Measurements from ENCODE around the gene PTPRH.

PTPRH gene

DNA sequence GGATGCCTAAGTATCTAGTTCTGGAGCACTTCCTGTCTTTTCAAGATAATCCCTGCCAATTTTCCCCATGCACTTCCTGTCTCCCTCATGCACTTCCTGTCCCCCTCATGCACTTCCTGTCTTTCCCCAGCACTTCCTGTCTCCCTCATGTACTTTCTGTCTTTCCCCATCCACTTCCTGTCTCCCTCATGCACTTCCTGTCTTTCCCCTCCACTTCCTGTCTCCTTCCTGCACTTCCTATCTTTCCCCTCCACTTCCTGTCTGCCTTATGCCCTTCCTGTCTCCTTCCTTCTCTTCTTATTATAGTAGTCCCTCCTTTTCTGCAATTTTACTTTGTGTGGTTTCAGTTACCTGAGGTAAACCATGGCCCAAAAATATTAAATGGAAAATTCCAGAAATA lies 57.3 kb downstream of the PTPRH start:
- TF ChIP-seq EGR1 (IDR thresholded peaks at IDR 0.05) (no peak), TAF1 (IDR thresholded peaks at IDR 0.05; ENCODE audit: low read depth) (no peak), ZBTB7A (IDR thresholded peaks at IDR 0.05; ENCODE audit: low read depth) (no peak), YY1 (IDR thresholded peaks at IDR 0.05; ENCODE audit: low read depth) (no peak), RAD21 (IDR thresholded peaks at IDR 0.05; ENCODE audit: low read depth) (no peak), CREB1 (IDR thresholded peaks at IDR 0.05; ENCODE audit: low read depth) (no peak)
- TF ChIP-seq, protein P1, sequence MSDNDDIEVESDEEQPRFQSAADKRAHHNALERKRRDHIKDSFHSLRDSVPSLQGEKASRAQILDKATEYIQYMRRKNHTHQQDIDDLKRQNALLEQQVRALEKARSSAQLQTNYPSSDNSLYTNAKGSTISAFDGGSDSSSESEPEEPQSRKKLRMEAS (IDR thresholded peaks at IDR 0.05) = peak; percentile 32; the same call in 1 of the 2 replicates

DNA sequence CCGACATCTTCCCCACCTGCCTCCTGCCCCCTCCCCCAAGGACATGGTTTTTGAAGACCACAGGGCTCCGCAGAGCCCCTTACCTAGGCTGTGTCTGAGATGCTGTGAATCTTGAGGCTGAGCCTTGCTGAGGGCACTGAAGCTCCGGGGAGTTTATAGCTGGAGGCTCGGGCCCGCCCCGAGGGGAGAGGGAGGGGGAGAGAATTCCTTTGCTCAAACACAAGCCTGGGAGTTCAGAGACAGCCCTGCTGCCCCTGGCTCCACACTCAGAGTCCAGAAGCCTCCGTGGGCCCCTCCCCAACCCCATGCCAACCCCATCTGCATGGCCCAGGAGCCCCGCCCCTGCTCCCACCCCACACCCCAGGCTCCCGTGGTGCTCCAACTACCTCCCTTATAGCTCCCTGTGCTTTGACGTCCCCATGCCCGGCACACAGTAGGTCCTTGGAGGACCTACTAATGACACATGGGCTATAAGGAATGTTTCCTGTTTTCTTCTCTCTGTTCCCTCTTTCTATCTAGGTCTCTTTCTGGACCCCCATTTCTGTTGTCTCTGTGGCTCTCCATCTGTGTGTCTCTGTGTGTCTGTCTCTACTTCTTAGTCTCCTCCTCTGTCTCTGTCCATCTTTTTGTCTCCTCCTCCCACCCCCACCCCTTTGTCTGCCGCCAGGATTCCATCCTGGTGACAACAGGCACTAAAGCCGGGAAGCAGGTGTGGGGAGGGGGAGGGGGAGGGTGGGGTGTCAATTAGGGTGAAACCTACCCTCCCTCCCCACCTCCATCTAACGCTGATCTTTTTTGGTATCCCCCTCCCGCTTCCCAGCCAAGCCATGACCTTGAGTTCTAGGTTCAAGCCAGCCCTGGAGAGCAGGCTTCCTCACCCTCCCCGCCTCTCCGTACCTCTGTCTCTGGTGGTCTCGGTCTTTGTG lies 60.0 kb downstream of the PTPRH start, which contains the start of gene TNNT1:
TSS of gene TNNT1 (minus strand) at position 129 of the 926 bp plus-strand sequence. CDS start 2,049 bp downstream, outside the sequence.
- TF ChIP-seq FOXM1 (IDR thresholded peaks at IDR 0.05; ENCODE audit: borderline replicate concordance, low read depth) (no peak), YY1 (IDR thresholded peaks at IDR 0.05; ENCODE audit: low read depth) (no peak), TEAD4 (IDR thresholded peaks at IDR 0.05) (no peak), EP300 (IDR thresholded peaks at IDR 0.05; ENCODE audit: borderline replicate concordance) (no peak), EGR1 (IDR thresholded peaks at IDR 0.05) (no peak), ZBTB7A (IDR thresholded peaks at IDR 0.05; ENCODE audit: low read depth) (no peak), TCF12 (IDR thresholded peaks at IDR 0.05; ENCODE audit: low read depth) (no peak), CEBPB (IDR thresholded peaks at IDR 0.05) (no peak)
- TF ChIP-seq, protein P2, sequence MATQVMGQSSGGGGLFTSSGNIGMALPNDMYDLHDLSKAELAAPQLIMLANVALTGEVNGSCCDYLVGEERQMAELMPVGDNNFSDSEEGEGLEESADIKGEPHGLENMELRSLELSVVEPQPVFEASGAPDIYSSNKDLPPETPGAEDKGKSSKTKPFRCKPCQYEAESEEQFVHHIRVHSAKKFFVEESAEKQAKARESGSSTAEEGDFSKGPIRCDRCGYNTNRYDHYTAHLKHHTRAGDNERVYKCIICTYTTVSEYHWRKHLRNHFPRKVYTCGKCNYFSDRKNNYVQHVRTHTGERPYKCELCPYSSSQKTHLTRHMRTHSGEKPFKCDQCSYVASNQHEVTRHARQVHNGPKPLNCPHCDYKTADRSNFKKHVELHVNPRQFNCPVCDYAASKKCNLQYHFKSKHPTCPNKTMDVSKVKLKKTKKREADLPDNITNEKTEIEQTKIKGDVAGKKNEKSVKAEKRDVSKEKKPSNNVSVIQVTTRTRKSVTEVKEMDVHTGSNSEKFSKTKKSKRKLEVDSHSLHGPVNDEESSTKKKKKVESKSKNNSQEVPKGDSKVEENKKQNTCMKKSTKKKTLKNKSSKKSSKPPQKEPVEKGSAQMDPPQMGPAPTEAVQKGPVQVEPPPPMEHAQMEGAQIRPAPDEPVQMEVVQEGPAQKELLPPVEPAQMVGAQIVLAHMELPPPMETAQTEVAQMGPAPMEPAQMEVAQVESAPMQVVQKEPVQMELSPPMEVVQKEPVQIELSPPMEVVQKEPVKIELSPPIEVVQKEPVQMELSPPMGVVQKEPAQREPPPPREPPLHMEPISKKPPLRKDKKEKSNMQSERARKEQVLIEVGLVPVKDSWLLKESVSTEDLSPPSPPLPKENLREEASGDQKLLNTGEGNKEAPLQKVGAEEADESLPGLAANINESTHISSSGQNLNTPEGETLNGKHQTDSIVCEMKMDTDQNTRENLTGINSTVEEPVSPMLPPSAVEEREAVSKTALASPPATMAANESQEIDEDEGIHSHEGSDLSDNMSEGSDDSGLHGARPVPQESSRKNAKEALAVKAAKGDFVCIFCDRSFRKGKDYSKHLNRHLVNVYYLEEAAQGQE (IDR thresholded peaks at IDR 0.05; ENCODE audit: low read depth) = no peak
- TF ChIP-seq, protein P3, sequence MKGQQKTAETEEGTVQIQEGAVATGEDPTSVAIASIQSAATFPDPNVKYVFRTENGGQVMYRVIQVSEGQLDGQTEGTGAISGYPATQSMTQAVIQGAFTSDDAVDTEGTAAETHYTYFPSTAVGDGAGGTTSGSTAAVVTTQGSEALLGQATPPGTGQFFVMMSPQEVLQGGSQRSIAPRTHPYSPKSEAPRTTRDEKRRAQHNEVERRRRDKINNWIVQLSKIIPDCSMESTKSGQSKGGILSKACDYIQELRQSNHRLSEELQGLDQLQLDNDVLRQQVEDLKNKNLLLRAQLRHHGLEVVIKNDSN (IDR thresholded peaks at IDR 0.05) = no peak
- TF ChIP-seq, protein P1 (IDR thresholded peaks at IDR 0.05) = no peak

DNA sequence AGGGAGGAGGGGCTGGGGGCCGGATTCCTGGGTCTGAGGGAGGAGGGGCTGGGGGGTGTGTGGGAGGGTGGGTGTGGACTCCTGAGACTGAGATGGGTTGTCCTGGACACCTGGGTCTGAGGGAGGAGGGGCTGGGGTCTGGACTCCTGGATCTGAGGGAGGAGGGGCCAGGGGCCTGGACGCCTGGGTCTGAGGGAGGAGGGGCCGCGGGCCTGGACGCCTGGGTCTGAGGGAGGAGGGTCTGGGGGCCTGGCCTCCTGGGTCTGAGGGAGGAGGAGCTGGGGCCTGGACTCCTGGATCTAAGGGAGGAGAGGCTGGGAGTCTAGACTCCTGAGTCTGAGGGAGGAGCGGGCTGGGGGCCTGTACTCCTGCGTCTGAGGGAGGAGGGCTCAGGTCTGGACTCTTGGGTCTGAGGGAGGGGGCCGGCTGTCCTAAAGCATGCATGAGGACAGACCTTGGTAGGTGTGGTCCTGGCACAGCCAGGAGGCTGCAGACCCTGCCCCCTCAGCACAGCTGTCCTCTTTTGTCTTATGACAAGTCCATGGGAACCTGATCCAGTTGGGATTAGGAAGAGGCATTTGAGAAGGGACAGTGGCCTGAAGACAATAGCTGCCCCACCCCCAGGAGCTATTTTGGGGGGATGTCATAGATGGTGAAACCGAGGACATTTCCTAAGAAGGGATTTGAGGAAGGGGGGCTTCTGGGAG lies 61.6 kb downstream of the PTPRH start:
- TF ChIP-seq TEAD4 (IDR thresholded peaks at IDR 0.05) (no peak), ZBTB7A (IDR thresholded peaks at IDR 0.05; ENCODE audit: low read depth) (0 out of 2 replicates have a peak, but pooled peaks have one; percentile 12)

DNA sequence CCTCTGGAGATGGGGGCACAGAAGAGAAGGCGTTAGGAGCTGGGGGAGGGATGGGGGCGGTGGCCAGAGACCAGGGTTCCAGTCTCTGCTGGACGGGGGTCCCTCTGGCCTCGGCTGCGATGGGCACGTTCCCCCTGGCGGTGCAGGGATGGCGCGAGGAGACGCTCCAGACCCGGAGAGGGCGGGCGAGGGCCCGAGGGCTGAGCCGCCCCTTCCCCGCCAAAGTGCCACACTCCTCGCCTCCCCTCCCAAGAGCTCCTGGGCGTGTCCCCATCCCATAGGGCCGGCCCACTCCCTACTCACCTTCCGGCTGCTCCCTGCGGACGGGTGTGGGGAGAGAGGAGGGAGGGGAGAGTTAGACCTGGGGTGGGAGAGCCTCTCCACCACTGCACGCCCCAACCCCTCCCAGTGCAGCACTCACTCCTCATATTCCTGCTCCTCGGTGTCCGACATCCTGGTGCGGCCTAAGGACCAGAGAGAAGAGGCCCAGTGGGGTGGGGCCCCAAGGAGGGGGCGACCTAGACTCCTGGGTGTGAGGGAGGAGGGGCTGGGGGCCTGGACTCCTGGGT lies 62.5 kb downstream of the PTPRH start:
- TF ChIP-seq FOXM1 (IDR thresholded peaks at IDR 0.05; ENCODE audit: borderline replicate concordance, low read depth) = no peak
- TF ChIP-seq, protein P3 (IDR thresholded peaks at IDR 0.05) = no peak
- TF ChIP-seq CREB1 (IDR thresholded peaks at IDR 0.05; ENCODE audit: low read depth) = no peak
- no peak for TF ChIP-seq YY1 (IDR thresholded peaks at IDR 0.05; ENCODE audit: low read depth)
- TF ChIP-seq, protein P2 (IDR thresholded peaks at IDR 0.05; ENCODE audit: low read depth) = no peak
- TF ChIP-seq TEAD4 (IDR thresholded peaks at IDR 0.05) = no peak
- TF ChIP-seq ZBTB7A (IDR thresholded peaks at IDR 0.05; ENCODE audit: low read depth) = no peak
- TF ChIP-seq TCF12 (IDR thresholded peaks at IDR 0.05; ENCODE audit: low read depth) = no peak
- no peak for TF ChIP-seq RAD21 (IDR thresholded peaks at IDR 0.05; ENCODE audit: low read depth)
- TF ChIP-seq CEBPB (IDR thresholded peaks at IDR 0.05) = no peak
- TF ChIP-seq EP300 (IDR thresholded peaks at IDR 0.05; ENCODE audit: borderline replicate concordance) = no peak
- no peak for TF ChIP-seq NFIC (IDR thresholded peaks at IDR 0.05)
- TF ChIP-seq EGR1 (IDR thresholded peaks at IDR 0.05) = no peak
- TF ChIP-seq, protein P1 (IDR thresholded peaks at IDR 0.05) = no peak
- no peak for TF ChIP-seq TAF1 (IDR thresholded peaks at IDR 0.05; ENCODE audit: low read depth)
